K562 (cell line): ENCODE measurements around the gene CACNB2. TPM values are rescaled to one million over a fixed set of nuclear protein-coding genes. Genes with fewer than 3 reads are reported as not detected.

Source experiments
- ATAC-seq: fragments of 200-7000 bp; cut with Tn5 transposase; 3 replicates; pipeline ENCODE4 v1.9.1; 2020; ENCODE audit warnings: moderate library complexity
- BruUV-seq: library from RNA; stranded (reverse); fragments of 400-500 nt; replicated peaks from 2 replicates; lab custom pipeline; 2021; lab: Mats Ljungman, UMichigan
- CTCF ChIA-PET: fragments of 300-600 bp; formaldehyde crosslinking; extraction: SDS; loops from one replicate; lab custom pipeline; 2021; ENCODE audit warnings: low intra/inter-chr PET ratio; lab: Yijun Ruan, JAX
- POLR2A ChIA-PET: fragments of 300-600, 350-650 bp; sonication (Branson Sonifier 250); formaldehyde crosslinking; extraction: SDS; loops from one replicate; lab custom pipeline; 2021; ENCODE audit warnings: antibody characterized with exemption, inconsistent platforms; lab: Yijun Ruan, JAX
- DNase-seq, 4 experiments: peaks; one replicate each; pipeline versions ENCODE4 v3.0.0 to v3.0.0-alpha.2; 2011 to 2018; ENCODE audit warnings: low spot score in 3 of 4, mixed read lengths in 3 of 4; ENCODE audit errors: extremely low read depth in 1 of 4
- FAIRE-seq: peaks from 2 replicates; lab custom pipeline; 2011; peaks lifted over from hg19 to GRCh38; lab: Jason Lieb, UNC
- H2AFZ ChIP-seq: 2 replicates; pipeline ENCODE4 v1.6.0; 2011; ENCODE audit warnings: low read depth, low read length, control low read depth, inconsistent platforms
- H3K27ac ChIP-seq: fragments of 200-600 bp; 3 replicates; pipeline ENCODE4 v1.8.0; 2011; ENCODE audit warnings: low read depth, mild to moderate bottlenecking, control low read depth, inconsistent platforms, low read length, moderate library complexity, mixed read lengths; ENCODE audit errors: extremely low read depth
- H3K27me3 ChIP-seq, 2 experiments: fragments of 300-600 bp in 1 of 2; 2 replicates in 1 of 2; 3 replicates in 1 of 2; pipeline versions ENCODE4 v1.6.0 to v1.8.0; 2011; ENCODE audit warnings: inconsistent platforms in 2 of 2, low read length in 2 of 2, mild to moderate bottlenecking in 1 of 2, mixed read lengths in 1 of 2, moderate library complexity in 1 of 2; ENCODE audit not compliant: control insufficient read depth in 2 of 2, insufficient read depth in 2 of 2
- H3K36me3 ChIP-seq: fragments of 300-600 bp; 3 replicates; pipeline ENCODE4 v1.8.0; 2011; ENCODE audit warnings: mild to moderate bottlenecking, low read length, inconsistent platforms; ENCODE audit not compliant: control insufficient read depth, insufficient read depth
- H3K4me1 ChIP-seq, 2 experiments: fragments of 200-600 bp in 1 of 2; replicated peaks in 1 of 2; 2 replicates in 1 of 2; 3 replicates in 1 of 2; pipeline versions ENCODE4 v1.5.1 to v1.8.0; 2011; ENCODE audit warnings: inconsistent platforms in 2 of 2, low read length in 2 of 2, mild to moderate bottlenecking in 1 of 2, mixed read lengths in 1 of 2, moderate library complexity in 1 of 2; ENCODE audit not compliant: control insufficient read depth in 2 of 2, insufficient read depth in 2 of 2
- H3K4me2 ChIP-seq: 2 replicates; pipeline ENCODE4 v1.6.1; 2011; ENCODE audit warnings: low read length, control low read depth, inconsistent platforms, mixed read lengths; ENCODE audit not compliant: insufficient read depth
- H3K4me3 ChIP-seq: fragments of 200-600 bp; sonication (generic), shearing (Covaris generic); 2 replicates; pipeline ENCODE4 v1.5.1; 2016; ENCODE audit warnings: control low read depth, inconsistent platforms
- H3K79me2 ChIP-seq: fragments of 200-600 bp; 3 replicates; pipeline ENCODE4 v1.8.0; 2011; ENCODE audit warnings: low read length, inconsistent platforms; ENCODE audit not compliant: control insufficient read depth, insufficient read depth
- H3K9ac ChIP-seq, 2 experiments: 2 replicates each; pipeline versions ENCODE4 v1.6.0 to v1.6.1; 2011; ENCODE audit warnings: low read depth in 2 of 2, low read length in 2 of 2, control low read depth in 1 of 2, inconsistent platforms in 1 of 2, mild to moderate bottlenecking in 1 of 2, mixed read lengths in 1 of 2; ENCODE audit not compliant: insufficient read depth in 1 of 2
- H3K9me1 ChIP-seq: one replicate; pipeline ENCODE4 v1.6.0; 2011; ENCODE audit warnings: inconsistent platforms, mild to moderate bottlenecking, low read length, moderate library complexity; ENCODE audit not compliant: control insufficient read depth, insufficient read depth
- H3K9me3 ChIP-seq: replicated peaks from 2 replicates; pipeline ENCODE4 v1.5.1; 2011; ENCODE audit warnings: low read depth, low read length, inconsistent platforms; ENCODE audit not compliant: control insufficient read depth, insufficient read depth
- H4K20me1 ChIP-seq: replicated peaks from 2 replicates; pipeline ENCODE4 v1.6.1; 2011; ENCODE audit warnings: low read length, inconsistent platforms, mixed read lengths; ENCODE audit not compliant: control insufficient read depth, insufficient read depth
- CREBBP ChIP-seq: IDR thresholded peaks from one replicate; pipeline ENCODE4 v1.6.1; 2012; ENCODE audit warnings: low read depth, mild to moderate bottlenecking, control low read depth, inconsistent platforms, low read length
- POLR2A ChIP-seq: fragments of 450-650 bp; conservative IDR thresholded peaks from 2 replicates; pipeline ENCODE4 v1.6.1; 2016
- POLR2G ChIP-seq: fragments of 200-400 bp; formaldehyde crosslinking; IDR thresholded peaks from 2 replicates; pipeline ENCODE4 v1.6.1; 2017; ENCODE audit warnings: low read depth, mild to moderate bottlenecking, antibody characterized with exemption, low read length, moderate library complexity
- ZFX ChIP-seq: sonication (generic); formaldehyde crosslinking; IDR thresholded peaks from 2 replicates; pipeline ENCODE4 v1.8.0; 2022; ENCODE audit warnings: mild to moderate bottlenecking, missing genetic modification reagents, moderate library complexity
- ZNF224 ChIP-seq: sonication (generic); formaldehyde crosslinking; IDR thresholded peaks from 2 replicates; pipeline ENCODE4 v1.8.0; 2022; ENCODE audit warnings: mild to moderate bottlenecking, missing genetic modification reagents
- in situ Hi-C: fragments of 300-500 bp; cut with MboI; formaldehyde crosslinking; loops from 4 replicates; pipeline ENCODE4 v1.15.0; 2018; ENCODE audit warnings: inconsistent platforms, mixed read lengths
- intact Hi-C: fragments of 100-400 bp; cut with micrococcal nuclease; formaldehyde crosslinking; loops from 2 replicates; pipeline ENCODE4 v1.14.2; 2022
- polyA plus RNA-seq, 8 experiments: library from polyadenylated mRNA; depleted of rRNA in 4 of 8; stranded (reverse) in 5 of 8; unstranded in 3 of 8; fragments of >200 nt; fragmentation: Nextera tagmentation in 2 of 8; fragmentation: Illumina TruSeq in 1 of 8; extraction: Ambion mirVana in 2 of 8; extraction: Trizol in 1 of 8; gene quantifications; 2 replicates each; pipeline versions ENCODE4 v1.2.1 to v1.2.3, GENCODE V29; 2011 to 2014; ENCODE audit warnings: inconsistent platforms in 1 of 8, missing spikeins in 1 of 8
- total RNA-seq, 7 experiments: library from RNA; depleted of rRNA in 6 of 7; stranded (reverse); fragments of >200 nt in 6 of 7; fragmentation: Illumina TruSeq in 2 of 7; extraction: Trizol in 2 of 7; gene quantifications; 2 replicates each; pipeline versions ENCODE4 v1.2.1 to v1.2.3, GENCODE V29; 2011 to 2021; ENCODE audit warnings: low replicate concordance in 1 of 7
- TF ChIP-seq, protein P1 (sequence below), 3 experiments: IDR thresholded peaks in 2 of 3; conservative IDR thresholded peaks in 1 of 3; 2 replicates each; pipeline ENCODE4 v1.5.1; 2011 to 2012; ENCODE audit warnings: low read length in 3 of 3, mild to moderate bottlenecking in 3 of 3, control low read depth in 2 of 3, improper control_type of control experiment in 1 of 3, inconsistent platforms in 1 of 3, low read depth in 1 of 3, mixed read lengths in 1 of 3, moderate library complexity in 1 of 3; ENCODE audit not compliant: insufficient read depth in 2 of 3
- TF ChIP-seq, protein P2 (sequence below), 3 experiments: fragments of 200-800 bp in 1 of 3; fragments of 250-450 bp in 1 of 3; fragments of 450-650 bp in 1 of 3; sonication (Bioruptor Pico) in 1 of 3; sonication (Bioruptor generic) in 1 of 3; formaldehyde crosslinking in 1 of 3; IDR thresholded peaks; 2 replicates each; pipeline versions ENCODE4 v1.6.1 to v1.8.0; 2016 to 2022; ENCODE audit warnings: mild to moderate bottlenecking in 2 of 3, missing genetic modification characterization in 2 of 3, missing compliant biosample characterization in 1 of 3, moderate library complexity in 1 of 3

Gene CACNB2
- total and polyA plus RNA-seq, 9 of the 15 experiments (the other 6 are each of a cell fraction or from before 2014, with no cell fraction given), result 1.8 to 2.2 TPM; not detected in 7

DNA sequence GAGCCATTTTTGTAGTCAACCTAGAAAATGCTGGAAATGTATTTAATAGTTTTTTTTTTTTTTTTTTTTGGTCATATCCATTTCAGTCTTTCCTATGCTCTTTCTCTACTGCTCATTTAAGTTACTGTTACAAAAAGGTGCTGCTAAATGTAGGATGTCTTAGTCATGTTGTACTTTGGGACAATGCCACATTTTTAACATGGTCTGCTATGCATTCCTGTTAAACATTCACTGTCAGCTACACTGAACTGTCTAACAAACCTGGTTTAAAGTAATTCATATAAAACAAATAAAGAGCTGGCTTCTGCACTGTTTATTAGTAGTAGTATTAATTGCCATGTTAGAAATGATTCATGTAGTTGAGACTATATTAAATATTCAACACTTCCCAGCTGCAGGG is 402.6 kb downstream of the CACNB2 start:
- H3K9me3 ChIP-seq, result no peaks in the 10 kb centered on the region
- no peak overlapping the region for H3K4me3 ChIP-seq
- CTCF ChIA-PET, result no interaction called here
- POLR2A ChIA-PET, result no interaction called here
- ATAC-seq (no peak), DNase-seq (no peak), FAIRE-seq (no peak)
- intact Hi-C loops (no loop called here), in situ Hi-C loops (no loop called here)
- BruUV-seq, result no TSS peak
- H3K27me3 ChIP-seq, result no peaks in the 10 kb centered on the region
- peaks cover 55% of the 10 kb centered on the region for H3K36me3 ChIP-seq
- no peaks in the 10 kb centered on the region for H3K9me1 ChIP-seq
- no peaks in the 10 kb centered on the region for H3K4me1 ChIP-seq
- H3K79me2 ChIP-seq, result no peaks in the 10 kb centered on the region
- H3K4me2 ChIP-seq, result no peak overlapping the region
- no peak overlapping the region for H2AFZ ChIP-seq
- H3K9ac ChIP-seq, result no peak overlapping the region
- no peaks in the 10 kb centered on the region for H4K20me1 ChIP-seq
- TF ChIP-seq, protein P1, sequence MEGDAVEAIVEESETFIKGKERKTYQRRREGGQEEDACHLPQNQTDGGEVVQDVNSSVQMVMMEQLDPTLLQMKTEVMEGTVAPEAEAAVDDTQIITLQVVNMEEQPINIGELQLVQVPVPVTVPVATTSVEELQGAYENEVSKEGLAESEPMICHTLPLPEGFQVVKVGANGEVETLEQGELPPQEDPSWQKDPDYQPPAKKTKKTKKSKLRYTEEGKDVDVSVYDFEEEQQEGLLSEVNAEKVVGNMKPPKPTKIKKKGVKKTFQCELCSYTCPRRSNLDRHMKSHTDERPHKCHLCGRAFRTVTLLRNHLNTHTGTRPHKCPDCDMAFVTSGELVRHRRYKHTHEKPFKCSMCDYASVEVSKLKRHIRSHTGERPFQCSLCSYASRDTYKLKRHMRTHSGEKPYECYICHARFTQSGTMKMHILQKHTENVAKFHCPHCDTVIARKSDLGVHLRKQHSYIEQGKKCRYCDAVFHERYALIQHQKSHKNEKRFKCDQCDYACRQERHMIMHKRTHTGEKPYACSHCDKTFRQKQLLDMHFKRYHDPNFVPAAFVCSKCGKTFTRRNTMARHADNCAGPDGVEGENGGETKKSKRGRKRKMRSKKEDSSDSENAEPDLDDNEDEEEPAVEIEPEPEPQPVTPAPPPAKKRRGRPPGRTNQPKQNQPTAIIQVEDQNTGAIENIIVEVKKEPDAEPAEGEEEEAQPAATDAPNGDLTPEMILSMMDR (IDR thresholded peaks at IDR 0.05 in 2 of 3, conservative IDR thresholded peaks at IDR 0.05 in 1 of 3; ENCODE audit: insufficient read depth in 2 of 3, low read depth in 1 of 3, low read length in 3 of 3), result no peak
- TF ChIP-seq ZFX (CRISPR knock-in tag) (no peak), POLR2A (no peak), ZNF224 (CRISPR knock-in tag) (no peak), POLR2G (no peak), CREBBP (no peak)
- TF ChIP-seq, protein P2, sequence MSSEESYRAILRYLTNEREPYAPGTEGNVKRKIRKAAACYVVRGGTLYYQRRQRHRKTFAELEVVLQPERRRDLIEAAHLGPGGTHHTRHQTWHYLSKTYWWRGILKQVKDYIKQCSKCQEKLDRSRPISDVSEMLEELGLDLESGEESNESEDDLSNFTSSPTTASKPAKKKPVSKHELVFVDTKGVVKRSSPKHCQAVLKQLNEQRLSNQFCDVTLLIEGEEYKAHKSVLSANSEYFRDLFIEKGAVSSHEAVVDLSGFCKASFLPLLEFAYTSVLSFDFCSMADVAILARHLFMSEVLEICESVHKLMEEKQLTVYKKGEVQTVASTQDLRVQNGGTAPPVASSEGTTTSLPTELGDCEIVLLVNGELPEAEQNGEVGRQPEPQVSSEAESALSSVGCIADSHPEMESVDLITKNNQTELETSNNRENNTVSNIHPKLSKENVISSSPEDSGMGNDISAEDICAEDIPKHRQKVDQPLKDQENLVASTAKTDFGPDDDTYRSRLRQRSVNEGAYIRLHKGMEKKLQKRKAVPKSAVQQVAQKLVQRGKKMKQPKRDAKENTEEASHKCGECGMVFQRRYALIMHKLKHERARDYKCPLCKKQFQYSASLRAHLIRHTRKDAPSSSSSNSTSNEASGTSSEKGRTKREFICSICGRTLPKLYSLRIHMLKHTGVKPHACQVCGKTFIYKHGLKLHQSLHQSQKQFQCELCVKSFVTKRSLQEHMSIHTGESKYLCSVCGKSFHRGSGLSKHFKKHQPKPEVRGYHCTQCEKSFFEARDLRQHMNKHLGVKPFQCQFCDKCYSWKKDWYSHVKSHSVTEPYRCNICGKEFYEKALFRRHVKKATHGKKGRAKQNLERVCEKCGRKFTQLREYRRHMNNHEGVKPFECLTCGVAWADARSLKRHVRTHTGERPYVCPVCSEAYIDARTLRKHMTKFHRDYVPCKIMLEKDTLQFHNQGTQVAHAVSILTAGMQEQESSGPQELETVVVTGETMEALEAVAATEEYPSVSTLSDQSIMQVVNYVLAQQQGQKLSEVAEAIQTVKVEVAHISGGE (CRISPR knock-in tag; IDR thresholded peaks at IDR 0.05), result no peak
- no peak overlapping the region for H3K27ac ChIP-seq
